T-cell (primary cell): Measurements from ENCODE around the gene EXOC3. TPM values are rescaled to one million over a fixed set of nuclear protein-coding genes. Genes with fewer than 3 reads are reported as not detected.
A peak's percentile ranks its signal among the peaks of the same experiment; 100 is the strongest.
"Not testable (repeated sequence)": the region's sequence is repeated elsewhere in the genome, so short reads cannot be mapped to it uniquely, and the experiment has no call there.

Source experiments
- ATAC-seq, 4 experiments: fragments of 200-7000 bp in 3 of 4; fragments of 150-1000 bp in 1 of 4; cut with Tn5 transposase; replicated peaks in 1 of 4; 1 replicate in 3 of 4; 2 replicates in 1 of 4; pipeline ENCODE4 v1.10.0; 2021; ENCODE audit warnings: moderate library complexity in 3 of 4, mild to moderate bottlenecking in 2 of 4, moderate number of reproducible peaks in 1 of 4
- CTCF ChIA-PET, 2 donors: fragments of 300-600 bp; sonication (Branson Sonifier 250); formaldehyde crosslinking; loops; one replicate each; lab custom pipeline; 2022; ENCODE audit warnings: antibody characterized with exemption in 2 of 2; lab: Charles Lee
- POLR2A ChIA-PET, 2 donors: fragments of 300-600 bp; sonication (Branson Sonifier 250); formaldehyde crosslinking; loops; one replicate each; lab custom pipeline; 2022; ENCODE audit warnings: antibody characterized with exemption in 2 of 2; lab: Charles Lee
- DNase-seq, 35 experiments: peaks; one replicate each; pipeline versions ENCODE4 v3.0.0 to v3.0.0-alpha.2; 2013 to 2023
- H3K27ac ChIP-seq: one replicate; pipeline ENCODE4 v1.5.1; 2013; ENCODE audit warnings: low read length
- H3K27me3 ChIP-seq, 2 experiments: replicated peaks in 1 of 2; 1 replicate in 1 of 2; 2 replicates in 1 of 2; pipeline versions ENCODE4 v1.6.1 to v1.7.0; 2013; ENCODE audit warnings: low read length in 1 of 2, mixed read lengths in 1 of 2; ENCODE audit not compliant: control insufficient read depth in 2 of 2, insufficient read depth in 2 of 2; ENCODE audit errors: extremely low read depth in 1 of 2
- H3K36me3 ChIP-seq, 2 donors: 1 replicate in 1 of 2; 2 replicates in 1 of 2; pipeline versions ENCODE4 v1.6.1 to v1.7.0; 2013; ENCODE audit warnings: low read length in 1 of 2; ENCODE audit not compliant: control insufficient read depth in 2 of 2, insufficient read depth in 1 of 2; ENCODE audit errors: extremely low read depth in 1 of 2
- H3K4me1 ChIP-seq, 2 experiments: 1 replicate in 1 of 2; 2 replicates in 1 of 2; pipeline versions ENCODE4 v1.6.1 to v1.7.0; 2013; ENCODE audit warnings: low read length in 2 of 2, mixed read lengths in 1 of 2; ENCODE audit not compliant: insufficient read depth in 2 of 2, control insufficient read depth in 1 of 2; ENCODE audit errors: extremely low read depth in 1 of 2
- H3K4me3 ChIP-seq, 2 donors: 1 replicate in 1 of 2; 2 replicates in 1 of 2; pipeline versions ENCODE4 v1.5.1 to v1.7.0; 2013; ENCODE audit warnings: mild to moderate bottlenecking in 2 of 2, low read length in 1 of 2, moderate library complexity in 1 of 2; ENCODE audit not compliant: control insufficient read depth in 1 of 2; ENCODE audit errors: extremely low read depth in 1 of 2
- H3K9me3 ChIP-seq: 2 replicates; pipeline ENCODE4 v1.7.0; 2013
- H3K27ac Mint-ChIP-seq, 2 donors: one replicate each; pipeline ENCODE4 v1.8.0; 2020 to 2021; ENCODE audit warnings: mild to moderate bottlenecking in 2 of 2, mixed read lengths in 2 of 2
- H3K27me3 Mint-ChIP-seq, 2 donors: one replicate each; pipeline ENCODE4 v1.8.0; 2021 to 2022; ENCODE audit warnings: mixed read lengths in 2 of 2
- H3K36me3 Mint-ChIP-seq: one replicate; pipeline ENCODE4 v1.8.0; 2021; ENCODE audit warnings: mixed read lengths
- H3K4me1 Mint-ChIP-seq, 3 donors: one replicate each; pipeline ENCODE4 v1.8.0; 2020 to 2022; ENCODE audit warnings: mixed read lengths in 3 of 3, mild to moderate bottlenecking in 1 of 3
- H3K4me3 Mint-ChIP-seq, 3 donors: one replicate each; pipeline ENCODE4 v1.8.0; 2020 to 2022; ENCODE audit warnings: mild to moderate bottlenecking in 3 of 3, mixed read lengths in 3 of 3, moderate library complexity in 3 of 3
- H3K9me3 Mint-ChIP-seq, 3 donors: one replicate each; pipeline ENCODE4 v1.8.0; 2020 to 2022; ENCODE audit warnings: mixed read lengths in 3 of 3
- WGBS: methylation state at CpG from one replicate; pipeline ENCODE4 v1.1.5; 2013; ENCODE audit warnings: missing lambda C conversion rate; ENCODE audit not compliant: insufficient coverage; 5-methylcytosine and 5-hydroxymethylcytosine counted together
- total RNA-seq, 35 experiments: library from RNA in 6 of 35; stranded (reverse) in 6 of 35; fragments of 120-200 nt in 1 of 35; gene quantifications; one replicate each; pipeline versions ENCODE4 v1.2.1 to v1.2.4 and lab custom pipeline; 2013 to 2026

Gene EXOC3
- total RNA-seq, 5 donors from 2014 or later (not counting 1 experiment from before 2014, with no cell fraction given), result 81.6 to 99.8 (median 84.2) TPM

DNA sequence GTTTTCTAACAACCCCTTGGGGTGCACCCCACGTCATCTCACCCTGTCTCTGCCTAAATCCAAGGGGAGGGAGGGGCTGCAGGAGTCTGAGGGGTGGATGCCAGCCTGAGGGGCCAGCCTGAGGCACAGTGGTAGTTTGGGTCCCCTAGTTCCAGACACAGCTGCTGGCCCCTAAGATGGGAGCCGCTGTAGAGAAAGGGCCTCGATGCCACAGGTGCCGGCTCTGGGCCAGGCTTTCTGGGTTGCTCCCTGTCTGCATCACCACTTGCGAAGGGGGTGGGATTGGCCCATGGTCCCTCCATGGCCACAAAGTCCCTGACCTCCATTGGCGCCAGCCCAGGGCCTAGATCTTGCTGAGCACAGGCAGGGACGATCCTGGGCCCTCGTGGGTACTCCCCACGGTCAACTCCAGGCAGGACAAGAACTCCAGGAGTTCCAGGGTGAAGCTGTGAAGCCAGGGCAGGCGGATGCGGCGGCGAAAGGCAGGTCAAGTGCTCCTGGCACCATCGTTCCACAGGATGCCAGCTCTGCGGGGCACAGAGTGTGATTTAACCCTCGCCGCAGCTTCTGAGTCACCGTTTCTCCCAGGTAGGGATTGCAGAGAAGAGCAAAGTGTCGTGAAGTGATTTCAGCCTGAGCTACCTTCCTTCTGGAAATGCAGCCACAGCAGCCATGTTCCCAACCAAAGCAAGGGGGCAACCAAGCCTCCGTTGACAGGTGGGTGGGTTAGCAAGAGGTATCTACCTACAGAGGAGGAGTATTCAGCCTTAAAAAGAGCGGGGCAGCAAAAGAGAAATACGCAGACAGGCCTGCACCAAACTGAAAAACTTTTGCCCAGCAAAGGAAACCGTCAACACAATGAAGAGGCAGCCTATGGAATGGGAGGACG lies 41.6 kb upstream of the EXOC3 start:
- ATAC-seq (no peak), DNase-seq (no peak)
- no peaks in the 10 kb centered on the region for H3K36me3 ChIP-seq
- no peak overlapping the region for H3K4me3 ChIP-seq
- CTCF ChIA-PET, result no interaction called here
- Mint-ChIP-seq H3K9me3 (no peaks in the 10 kb centered on the region), H3K4me1 (peaks cover 0 to 8% (median 5%) of the 10 kb centered on the region in 3 donors), H3K27me3 (peaks cover 27 to 45% of the 10 kb centered on the region in 2 donors), H3K27ac (no peak overlapping the region), H3K36me3 (no peaks in the 10 kb centered on the region), H3K4me3 (no peak overlapping the region)
- peaks cover 0 to 7% of the 10 kb centered on the region in 2 experiments for H3K4me1 ChIP-seq
- POLR2A ChIA-PET, result no interaction called here
- peaks cover 0 to 52% of the 10 kb centered on the region in 2 experiments for H3K27me3 ChIP-seq
- H3K27ac ChIP-seq, result no peak overlapping the region
- WGBS, result 93% methylated on average over 16 of the region's 24 CpGs
- no peaks in the 10 kb centered on the region for H3K9me3 ChIP-seq

DNA sequence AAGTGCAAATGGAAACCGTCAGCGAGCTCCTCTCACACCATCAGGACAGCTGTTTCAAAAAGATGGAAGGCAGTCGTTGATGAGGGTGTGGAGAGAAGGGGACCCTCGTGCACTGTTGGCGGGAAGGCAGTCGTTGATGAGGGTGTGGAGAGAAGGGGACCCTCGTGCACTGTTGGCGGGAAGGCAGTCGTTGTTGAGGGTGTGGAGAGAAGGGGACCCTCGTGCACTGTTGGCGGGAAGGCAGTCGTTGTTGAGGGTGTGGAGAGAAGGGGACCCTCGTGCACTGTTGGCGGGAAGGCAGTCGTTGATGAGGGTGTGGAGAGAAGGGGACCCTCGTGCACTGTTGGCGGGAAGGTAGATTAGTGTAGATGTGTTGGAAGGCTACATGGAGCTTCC lies 40.8 kb upstream of the EXOC3 start:
- H3K4me1 ChIP-seq, H3K27ac Mint-ChIP-seq, H3K4me1 Mint-ChIP-seq, H3K27ac ChIP-seq, H3K4me3 ChIP-seq, H3K9me3 ChIP-seq, ATAC-seq, CTCF ChIA-PET, POLR2A ChIA-PET, DNase-seq, H3K9me3 Mint-ChIP-seq, H3K36me3 Mint-ChIP-seq, H3K4me3 Mint-ChIP-seq, H3K36me3 ChIP-seq: not testable (repeated sequence)
- 92% methylated on average over 2 of the region's 17 CpGs for WGBS
- H3K27me3 ChIP-seq, result peaks cover 0 to 52% of the 10 kb centered on the region in 2 experiments
- H3K27me3 Mint-ChIP-seq, result peaks cover 27 to 45% of the 10 kb centered on the region in 2 donors

DNA sequence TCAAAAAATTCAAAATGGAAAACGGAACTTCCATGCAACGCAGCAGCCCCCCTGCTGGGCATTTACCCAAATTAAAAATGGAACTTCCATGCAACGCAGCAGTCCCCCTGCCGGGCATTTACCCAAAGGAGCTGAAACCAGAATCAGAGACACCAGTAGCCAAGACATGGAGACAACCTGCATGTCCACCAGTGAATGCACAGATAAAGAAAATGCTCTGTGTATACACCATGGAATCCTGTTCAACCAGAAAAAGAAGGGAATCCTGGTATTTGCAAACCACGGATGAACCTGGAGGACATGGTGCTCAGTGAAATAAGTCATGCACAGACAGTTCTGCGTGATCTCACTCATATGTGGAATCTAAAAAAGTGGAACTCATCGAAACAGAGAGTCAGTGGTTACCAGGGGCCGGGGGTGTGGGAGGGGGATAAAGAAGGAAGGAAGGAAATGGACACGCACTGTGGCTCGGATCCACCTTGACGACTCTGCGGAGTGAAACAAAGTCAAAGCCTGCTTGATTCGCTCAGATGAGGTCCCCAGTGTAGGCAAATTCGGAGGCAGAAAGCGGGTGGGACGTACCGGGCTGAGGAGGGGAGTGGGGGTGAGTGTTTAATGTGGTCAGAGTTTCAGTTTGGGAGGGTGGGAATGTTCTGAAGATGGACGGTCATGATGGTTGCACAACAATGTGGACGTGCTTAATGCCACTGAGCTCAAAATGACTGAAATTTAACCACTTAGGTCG lies 40.2 kb upstream of the EXOC3 start:
- peak in 1 of 35 experiments; percentile 3 for DNase-seq
- peaks cover 0 to 8% (median 5%) of the 10 kb centered on the region in 3 donors for H3K4me1 Mint-ChIP-seq
- H3K4me3 Mint-ChIP-seq, result no peak overlapping the region
- H3K27me3 Mint-ChIP-seq, result peaks cover 27 to 45% of the 10 kb centered on the region in 2 donors
- ChIA-PET CTCF (no interaction called here), POLR2A (no interaction called here)
- Histone ChIP-seq H3K36me3 (no peaks in the 10 kb centered on the region), H3K4me3 (no peak overlapping the region), H3K4me1 (peaks cover 0 to 7% of the 10 kb centered on the region in 2 experiments), H3K27me3 (peaks cover 0 to 52% of the 10 kb centered on the region in 2 experiments), H3K27ac (no peak overlapping the region), H3K9me3 (no peaks in the 10 kb centered on the region)
- ATAC-seq, result no peak
- no peaks in the 10 kb centered on the region for H3K36me3 Mint-ChIP-seq
- no peak overlapping the region for H3K27ac Mint-ChIP-seq
- H3K9me3 Mint-ChIP-seq, result no peaks in the 10 kb centered on the region
- 69% methylated on average over 20 of the region's 20 CpGs for WGBS

DNA sequence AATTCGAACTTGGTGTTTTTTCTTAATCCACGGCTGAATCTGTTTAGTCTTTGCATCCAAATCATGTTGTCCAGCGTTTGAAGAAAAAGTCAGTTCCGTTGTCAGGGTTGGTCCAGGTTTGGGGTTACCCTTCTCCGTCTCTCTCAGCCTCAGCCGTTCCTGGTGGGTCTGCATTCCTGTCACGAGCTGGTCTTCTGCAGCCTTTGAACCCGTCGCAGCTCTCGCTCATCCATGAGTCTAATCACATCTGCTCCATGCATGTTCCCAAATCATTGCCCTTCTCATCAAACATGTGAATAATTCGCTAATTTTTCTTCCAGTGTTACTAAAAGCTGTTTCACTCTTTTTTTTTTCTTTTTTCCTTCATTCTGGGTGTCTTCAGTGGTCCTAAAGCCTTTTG lies 39.0 kb upstream of the EXOC3 start:
- peaks cover 27 to 45% of the 10 kb centered on the region in 2 donors for H3K27me3 Mint-ChIP-seq
- WGBS, result 92% methylated on average over 10 of the region's 11 CpGs
- ChIA-PET POLR2A (no interaction called here), CTCF (no interaction called here)
- no peak overlapping the region for H3K27ac ChIP-seq
- H3K9me3 ChIP-seq, result no peaks in the 10 kb centered on the region
- peaks cover 0 to 7% of the 10 kb centered on the region in 2 experiments for H3K4me1 ChIP-seq
- no peak for ATAC-seq
- H3K36me3 Mint-ChIP-seq, result no peaks in the 10 kb centered on the region
- H3K9me3 Mint-ChIP-seq, result no peaks in the 10 kb centered on the region
- peaks cover 0 to 8% (median 5%) of the 10 kb centered on the region in 3 donors for H3K4me1 Mint-ChIP-seq
- no peak for DNase-seq
- peak overlapping the region in 1 of 2 donors; percentile 12 for H3K27ac Mint-ChIP-seq
- H3K4me3 ChIP-seq, result no peak overlapping the region
- H3K27me3 ChIP-seq, result peaks cover 0 to 44% of the 10 kb centered on the region in 2 experiments
- no peak overlapping the region for H3K4me3 Mint-ChIP-seq
- no peaks in the 10 kb centered on the region for H3K36me3 ChIP-seq

DNA sequence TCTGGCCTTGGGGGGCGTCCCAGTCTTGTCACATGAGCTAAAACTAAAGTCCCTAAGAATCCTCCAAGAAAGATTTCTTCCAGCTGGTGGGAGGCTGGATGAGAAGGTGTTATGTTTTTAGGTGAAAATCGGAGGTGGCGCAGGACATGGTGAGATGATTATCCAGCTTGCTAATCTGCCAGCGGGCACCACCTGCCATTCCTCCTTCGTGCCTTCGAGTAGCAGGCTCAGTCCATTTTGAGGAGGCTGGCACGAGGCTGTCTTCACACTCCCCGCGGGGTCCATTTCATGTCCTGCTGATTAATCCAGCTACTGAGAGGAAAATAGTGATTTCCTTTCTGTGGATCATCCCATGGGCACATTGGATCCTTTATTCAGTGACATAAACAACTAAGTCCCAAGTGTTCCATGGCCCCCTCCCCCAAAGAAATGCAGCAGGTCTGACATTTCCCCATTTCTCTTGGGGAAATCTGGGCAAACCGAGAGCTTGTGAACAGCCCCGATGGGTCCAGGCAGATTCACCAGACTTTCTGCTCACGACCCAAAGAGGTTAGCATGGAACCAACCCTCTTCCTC lies 38.2 kb upstream of the EXOC3 start:
- no peaks in the 10 kb centered on the region for H3K36me3 ChIP-seq
- Mint-ChIP-seq H3K4me3 (no peak overlapping the region), H3K4me1 (peaks cover 0 to 5% (median 5%) of the 10 kb centered on the region in 3 donors), H3K9me3 (no peaks in the 10 kb centered on the region), H3K27ac (no peak overlapping the region), H3K27me3 (peaks cover 27 to 44% of the 10 kb centered on the region in 2 donors), H3K36me3 (no peaks in the 10 kb centered on the region)
- ChIA-PET CTCF (no interaction called here), POLR2A (no interaction called here)
- H3K9me3 ChIP-seq, result no peaks in the 10 kb centered on the region
- 85% methylated on average over 7 of the region's 12 CpGs for WGBS
- peak in 1 of 35 experiments; percentile 1 for DNase-seq
- H3K27me3 ChIP-seq, result peaks cover 0 to 36% of the 10 kb centered on the region in 2 experiments
- peaks cover 0 to 4% of the 10 kb centered on the region in 2 experiments for H3K4me1 ChIP-seq
- H3K4me3 ChIP-seq, result no peak overlapping the region
- H3K27ac ChIP-seq, result no peak overlapping the region
- no peak for ATAC-seq

DNA sequence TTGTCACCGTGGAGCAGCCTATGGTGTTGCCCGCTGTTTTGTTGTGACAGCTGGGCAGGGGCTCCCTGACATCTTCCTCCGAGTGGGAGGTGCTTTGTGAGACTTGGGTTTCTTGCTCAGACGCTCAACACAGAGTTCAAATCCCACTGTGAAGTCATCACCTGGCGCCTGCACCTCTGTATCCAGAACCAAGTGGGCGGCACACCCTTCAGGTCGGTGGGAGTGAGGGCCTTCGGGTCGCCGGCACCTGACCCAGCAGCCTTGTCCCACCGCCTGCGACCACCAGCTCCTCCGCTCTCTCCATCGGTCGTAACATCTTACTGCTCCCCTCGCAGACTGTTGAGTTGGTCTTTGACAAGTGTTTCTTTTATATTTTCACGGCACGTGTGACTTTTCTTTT lies 37.6 kb upstream of the EXOC3 start:
- Histone ChIP-seq H3K27ac (no peak overlapping the region), H3K36me3 (no peaks in the 10 kb centered on the region), H3K9me3 (no peaks in the 10 kb centered on the region), H3K27me3 (peaks cover 0 to 30% of the 10 kb centered on the region in 2 experiments), H3K4me1 (no peaks in the 10 kb centered on the region), H3K4me3 (no peak overlapping the region)
- no peaks in the 10 kb centered on the region for H3K9me3 Mint-ChIP-seq
- no peak for ATAC-seq
- H3K27ac Mint-ChIP-seq, result no peak overlapping the region
- POLR2A ChIA-PET, result no interaction called here
- DNase-seq, result no peak
- peaks cover 22 to 37% of the 10 kb centered on the region in 2 donors for H3K27me3 Mint-ChIP-seq
- H3K36me3 Mint-ChIP-seq, result no peaks in the 10 kb centered on the region
- 85% methylated on average over 11 of the region's 18 CpGs for whole genome bisulfite sequencing
- H3K4me1 Mint-ChIP-seq, result peaks cover 0 to 3% (median under 1%) of the 10 kb centered on the region in 3 donors
- no peak overlapping the region for H3K4me3 Mint-ChIP-seq
- CTCF ChIA-PET, result no interaction called here
